HG03066 (cell line): Measurements from ENCODE around the gene CEMP1.

Source experiments
- ATAC-seq: cut with Tn5 transposase; IDR thresholded peaks from one replicate; pipeline ENCODE4 v1.9.1; 2021; ENCODE audit warnings: low read depth; ENCODE audit not compliant: unreplicated experiment

Gene CEMP1

DNA sequence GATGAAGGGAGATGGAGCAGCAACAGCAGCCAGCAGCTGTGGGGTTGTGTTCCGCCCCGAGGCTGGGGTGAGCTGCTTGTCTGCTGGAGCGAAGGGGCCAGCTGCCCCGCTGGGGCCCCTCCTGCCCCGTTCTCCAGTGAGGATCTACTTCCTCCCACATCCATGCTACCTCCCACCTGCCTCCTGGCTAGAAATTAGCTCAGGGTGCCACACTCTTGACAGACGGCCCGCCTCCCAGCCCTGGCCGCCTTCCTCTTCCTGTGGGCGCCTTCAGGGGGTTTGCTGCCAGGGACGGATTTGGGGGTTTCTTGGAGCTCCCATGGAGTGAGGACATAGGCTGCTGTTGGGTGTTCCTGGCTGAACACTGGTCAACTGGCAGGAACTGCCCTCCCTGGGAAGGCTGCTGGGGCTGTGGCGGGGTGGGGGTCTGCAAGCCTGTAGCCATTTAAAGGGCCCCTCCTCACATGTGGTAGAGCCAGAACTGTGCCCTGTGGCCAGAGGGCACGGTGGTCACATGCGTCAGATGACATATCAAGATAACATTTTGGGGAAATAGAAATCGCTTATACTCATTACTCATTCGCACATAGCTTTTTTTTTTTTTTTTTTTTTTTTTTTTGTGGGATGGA, 43.2 kb downstream of the CEMP1 start:
- ATAC-seq, result no peak

DNA sequence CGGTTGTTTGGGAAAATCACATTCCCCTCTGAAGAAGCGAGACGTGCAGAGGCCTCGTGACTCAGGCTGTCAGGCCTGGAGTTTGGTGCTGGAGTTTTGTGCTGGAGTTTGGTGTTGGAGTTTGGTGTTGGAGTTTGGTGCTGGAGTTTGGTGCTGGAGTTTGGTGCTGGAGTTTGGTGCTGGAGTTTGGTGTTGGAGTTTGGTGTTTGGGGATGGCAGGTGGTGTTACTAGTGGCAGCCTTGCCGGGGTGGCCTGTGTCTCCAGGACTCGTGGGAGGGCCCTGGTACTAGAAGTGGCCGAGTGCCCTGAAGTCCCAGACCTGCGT, 43.7 kb downstream of the CEMP1 start:
- ATAC-seq, result no peak

DNA sequence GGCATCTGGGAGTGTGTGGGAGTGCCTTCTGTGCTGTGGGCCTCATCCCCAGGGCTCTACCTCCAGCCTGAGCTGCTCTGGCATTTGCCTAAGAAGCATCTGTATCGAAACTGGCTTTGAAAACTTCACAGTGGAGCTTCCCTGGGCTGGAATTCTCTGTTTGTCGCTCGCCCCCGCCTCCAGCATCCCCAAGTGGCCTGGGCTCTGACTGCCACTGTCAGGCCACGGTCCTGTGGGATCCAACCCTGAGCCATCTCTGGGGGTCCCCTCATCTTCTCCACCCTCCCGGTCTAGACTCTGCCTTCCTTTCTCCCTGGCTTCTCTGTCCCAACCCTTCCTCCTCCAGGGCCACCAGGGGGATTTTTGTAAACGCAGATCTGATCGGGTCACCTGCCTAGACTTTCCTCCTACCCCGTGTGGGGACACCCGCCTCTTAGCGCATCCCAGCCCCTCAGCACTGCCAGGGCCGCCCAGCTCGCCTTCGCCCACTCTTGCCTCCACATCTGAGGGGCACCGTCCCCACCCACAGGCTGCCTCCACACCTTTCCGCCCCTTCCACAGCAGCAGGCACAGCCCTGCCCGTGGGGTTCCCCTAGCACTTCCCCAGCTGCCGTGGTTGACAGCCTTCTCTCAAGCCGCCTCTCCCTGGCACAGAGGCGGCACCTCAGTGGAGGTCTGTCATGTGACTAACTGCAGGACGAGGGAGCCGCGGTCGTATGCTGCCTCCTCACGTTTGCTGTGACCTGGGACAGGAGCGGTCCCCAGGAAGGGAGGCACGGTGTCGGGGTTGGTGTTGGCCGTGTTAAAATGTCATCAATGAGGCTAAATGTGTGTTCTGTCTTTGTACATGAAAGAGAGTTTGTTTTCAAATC, 44.3 kb downstream of the CEMP1 start:
- no peak for ATAC-seq

DNA sequence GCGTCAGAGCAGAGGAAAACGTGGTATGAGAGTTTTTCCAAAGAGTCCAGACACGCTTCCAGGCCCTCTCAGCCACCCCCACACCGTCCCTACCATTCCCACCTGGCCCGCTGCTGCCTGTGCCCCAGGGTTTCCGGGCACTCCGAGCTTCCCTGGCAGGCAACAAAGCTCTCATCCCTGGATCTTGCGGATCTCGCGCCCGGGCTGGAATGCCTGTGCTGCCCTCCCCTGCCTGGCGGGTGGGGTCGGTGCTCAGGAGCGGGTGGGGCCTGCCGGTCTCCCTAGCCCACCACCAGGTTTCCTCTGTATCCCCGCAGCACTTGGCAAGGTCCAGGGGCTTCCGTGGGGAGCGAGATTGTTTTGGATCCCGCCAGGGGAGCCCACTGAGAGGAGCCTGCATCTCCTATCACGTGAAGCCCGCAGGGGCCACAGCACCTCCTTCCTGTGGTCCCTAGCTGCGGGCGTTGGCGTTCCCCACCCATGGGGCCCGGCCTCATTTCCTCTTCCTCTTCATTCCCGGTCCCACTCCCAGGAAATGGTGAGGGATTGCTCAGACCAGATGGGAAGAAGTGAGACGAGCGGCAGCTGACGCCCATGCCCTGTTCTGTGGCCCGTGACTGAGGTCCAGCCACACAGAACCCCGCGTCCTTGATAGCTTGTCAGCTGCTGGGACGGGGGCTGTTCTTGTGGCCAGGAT, 45.2 kb downstream of the CEMP1 start:
- ATAC-seq, result no peak

DNA sequence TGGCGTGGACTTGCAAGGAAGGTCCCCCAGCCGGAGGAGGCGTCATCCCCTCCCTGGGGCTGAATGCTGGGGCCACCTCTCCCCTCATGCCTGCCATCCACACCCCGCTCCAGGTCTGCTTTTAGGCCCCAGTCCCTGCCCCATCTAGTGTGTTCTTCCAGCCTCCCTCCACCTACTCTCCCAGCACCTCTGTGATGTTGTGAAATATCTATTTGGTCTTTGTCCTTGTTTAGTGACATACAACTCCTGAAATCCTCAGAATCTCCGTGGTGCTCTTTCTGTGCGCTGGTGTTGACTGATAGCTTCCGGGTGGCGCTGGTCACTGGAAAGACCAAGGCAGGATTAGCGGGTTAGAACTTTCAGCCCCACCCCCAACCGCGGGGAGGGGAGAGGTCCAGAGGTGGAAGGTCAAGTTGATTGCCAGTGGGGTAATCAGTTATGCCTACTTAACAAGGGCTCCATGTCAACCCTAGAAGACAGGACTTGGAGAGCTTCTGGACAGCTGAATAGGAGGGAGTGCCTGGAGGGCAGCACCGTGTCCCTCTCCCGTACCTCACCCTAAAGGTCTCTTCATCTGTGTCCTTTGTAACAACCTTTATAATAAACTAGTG, 46.2 kb downstream of the CEMP1 start:
- ATAC-seq, result no peak

DNA sequence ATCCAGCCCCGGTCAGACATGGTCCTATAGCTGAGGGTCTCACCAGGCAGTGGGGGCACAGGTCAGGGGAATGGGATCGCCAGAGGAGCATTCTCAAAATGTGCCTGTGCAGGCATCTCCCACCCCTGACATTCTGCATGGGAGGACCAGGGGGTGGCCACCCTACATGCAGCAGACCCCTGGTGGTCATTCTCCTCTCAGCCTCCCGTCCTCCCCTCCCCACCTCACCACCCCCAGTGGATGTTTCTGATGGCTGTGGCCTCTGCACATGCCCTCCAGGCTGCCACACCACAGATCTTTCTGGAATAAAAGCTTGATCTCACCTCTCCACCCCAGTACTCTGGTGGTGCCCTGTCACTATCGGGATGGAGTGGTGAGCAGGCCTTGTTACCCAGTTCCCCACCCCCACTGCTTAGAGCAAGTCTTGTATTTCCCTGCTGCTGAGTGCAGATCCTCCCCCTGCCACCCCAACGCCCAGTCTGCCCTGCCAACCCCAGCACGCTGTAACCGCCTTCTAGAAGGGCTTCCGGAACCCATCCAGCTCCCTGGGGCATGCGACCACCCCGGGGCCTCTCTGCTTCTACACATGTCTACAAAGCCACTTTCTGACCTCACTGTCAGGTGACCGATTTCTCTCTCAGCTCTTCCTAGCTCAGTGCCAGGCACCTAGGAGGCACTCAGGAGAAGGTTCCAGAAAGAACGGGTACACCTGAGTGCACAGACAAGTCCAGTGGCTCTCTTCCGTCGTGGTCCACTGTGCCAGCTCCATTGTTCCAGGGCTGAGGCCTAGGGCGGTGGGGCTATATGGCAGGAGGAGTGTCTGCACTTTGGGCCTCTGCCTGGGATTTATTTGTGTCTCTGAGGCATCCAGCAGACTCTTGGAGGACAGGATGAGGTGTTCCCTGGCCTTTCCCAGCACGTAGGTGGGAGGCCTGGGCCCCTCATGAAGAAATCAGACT, 47.0 kb downstream of the CEMP1 start:
- ATAC-seq, result no peak

DNA sequence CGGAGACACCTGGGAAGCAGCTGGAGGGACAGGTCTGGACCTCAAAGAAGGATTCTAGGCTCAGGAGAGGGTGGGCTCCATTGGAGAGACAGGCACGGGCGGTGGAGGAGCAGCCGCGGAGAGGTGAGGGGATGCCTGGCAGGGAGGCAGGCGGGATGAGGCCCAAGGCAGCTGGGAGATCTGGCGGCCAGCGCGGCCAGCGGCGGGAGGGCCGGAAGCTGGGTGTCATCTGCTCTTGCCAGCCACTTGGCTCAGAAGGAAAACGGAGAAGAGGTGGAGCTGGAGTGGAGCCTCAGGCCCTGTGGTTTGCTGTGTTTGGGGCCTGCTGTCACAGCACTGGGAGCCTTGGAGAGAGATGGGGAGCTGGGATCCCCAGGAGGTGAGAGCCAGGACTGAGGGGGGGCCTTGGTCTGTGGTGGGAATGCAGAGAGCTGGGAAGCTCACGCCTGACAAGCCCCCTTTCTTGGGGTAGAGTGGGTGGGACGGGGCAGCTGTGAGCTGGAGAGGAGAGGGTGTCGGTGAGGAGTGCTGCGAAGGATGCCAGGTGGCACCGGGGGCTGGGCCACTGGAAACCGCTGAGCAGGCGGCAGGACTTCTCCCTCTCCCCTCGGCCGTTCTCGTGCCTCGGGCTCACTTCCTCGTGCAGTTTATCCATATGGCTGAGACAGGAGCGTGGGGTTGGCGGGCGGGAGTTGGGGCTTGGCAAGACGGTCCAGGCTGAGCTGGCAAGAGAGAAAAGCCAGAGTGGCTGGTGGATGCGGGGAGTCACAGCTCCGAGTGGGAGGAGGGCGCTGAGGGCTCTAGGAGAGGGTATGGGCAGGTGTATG, 48.3 kb downstream of the CEMP1 start:
- ATAC-seq, result no peak

DNA sequence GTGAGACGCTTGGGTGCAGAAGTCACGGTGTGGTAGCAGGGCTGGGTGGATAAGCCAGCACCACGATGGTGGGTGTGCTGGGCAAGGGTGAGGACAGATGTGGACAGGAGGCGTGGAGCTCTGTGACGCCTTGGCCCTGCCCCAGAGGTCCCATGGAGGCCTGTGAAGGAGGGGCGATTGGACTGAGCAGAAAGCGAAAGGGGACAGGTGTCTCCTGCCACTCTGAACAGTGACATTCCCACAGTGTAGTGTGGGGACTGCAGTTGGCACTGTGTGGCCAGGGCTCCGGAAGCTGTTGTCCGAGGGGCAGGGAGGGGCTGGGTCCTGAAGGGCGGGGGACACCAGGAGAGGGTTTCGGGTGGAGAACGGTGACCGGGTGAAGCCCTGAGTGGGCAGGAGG, 49.0 kb downstream of the CEMP1 start:
- ATAC-seq, result no peak

DNA sequence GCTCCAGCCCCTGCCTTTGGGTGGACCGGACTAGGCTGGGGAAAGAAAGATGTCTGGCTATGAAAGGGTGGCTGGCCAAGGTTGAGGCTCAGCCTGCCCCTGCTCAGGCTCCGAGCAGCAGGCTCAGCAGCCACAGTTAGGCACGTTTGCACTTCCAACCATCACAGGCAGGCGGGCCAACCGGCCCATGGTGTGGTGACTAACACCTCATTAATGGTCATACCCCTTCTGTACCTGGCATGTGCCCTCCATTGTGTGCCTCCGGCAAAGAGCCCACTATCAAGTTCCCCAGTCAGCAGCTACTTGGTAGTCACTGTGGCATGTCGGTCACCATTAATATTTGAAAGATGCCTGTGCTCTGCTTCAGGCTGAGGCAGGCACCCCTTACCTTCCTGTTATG, 49.5 kb downstream of the CEMP1 start:
- ATAC-seq, result no peak

DNA sequence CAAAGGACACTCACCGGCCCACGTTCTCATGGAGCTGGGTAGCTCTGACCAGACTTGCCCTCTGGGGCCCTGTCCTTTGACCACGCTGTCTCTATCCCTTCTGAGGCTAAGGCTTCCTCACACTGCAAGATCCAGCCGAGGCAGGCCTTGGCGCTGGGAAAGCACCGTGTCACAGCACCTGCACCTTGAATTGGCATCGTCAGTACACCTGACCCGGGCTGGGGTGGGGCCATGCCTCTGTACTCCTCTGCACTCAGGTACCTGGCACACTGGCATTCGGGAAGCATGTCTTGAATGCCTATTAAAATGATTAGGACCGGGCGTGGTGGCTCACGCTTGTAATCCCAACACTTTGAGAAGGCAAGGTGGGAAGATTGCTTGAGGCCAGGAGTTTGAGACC, 50.3 kb downstream of the CEMP1 start:
- no peak for ATAC-seq
